ENCODE data around the gene ADARB1. TPM values are rescaled to one million over a fixed set of nuclear protein-coding genes. Genes with fewer than 3 reads are reported as not detected.

Gene ADARB1
- total and polyA plus RNA-seq, 2 of the 8 experiments (the other 6 are each of a cell fraction or from before 2014, with no cell fraction given) = 4.7 to 14.9 TPM

DNA sequence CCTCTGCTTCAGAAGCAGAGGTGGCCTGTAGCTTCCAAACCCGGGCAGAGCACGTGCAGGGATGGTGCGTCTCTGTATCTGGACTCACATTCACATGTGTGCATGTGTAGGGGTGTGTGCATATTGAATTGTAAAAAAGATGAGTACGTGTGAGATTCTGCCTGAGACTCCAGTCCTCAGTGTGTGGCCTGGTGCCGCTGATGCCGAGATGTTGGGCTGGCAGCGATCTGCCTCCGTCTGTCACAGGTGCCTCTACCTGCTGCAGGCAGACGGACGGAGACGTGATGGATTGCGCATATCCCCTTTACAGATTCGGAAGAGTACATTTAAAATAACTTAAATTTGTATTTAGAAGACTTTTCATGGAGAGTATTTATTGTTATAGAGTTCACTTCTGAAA is 53.6 kb downstream of the ADARB1 start (continued):
- TF ChIP-seq CBX5 (IDR thresholded peaks at IDR 0.05; ENCODE audit: low read depth, low read length) (no peak), SAP30 (IDR thresholded peaks at IDR 0.05; ENCODE audit: insufficient read depth, insufficient replicate concordance, low read length) (no peak), PHF8 (conservative IDR thresholded peaks at IDR 0.05; ENCODE audit: low read depth, low read length) (no peak), NRF1 (IDR thresholded peaks at IDR 0.05; ENCODE audit: low read depth, low read length) (no peak), CHD2 (IDR thresholded peaks at IDR 0.05; ENCODE audit: low read length) (no peak), POU5F1 (IDR thresholded peaks at IDR 0.05; ENCODE audit: low read depth, low read length) (no peak)

Measured in H1 (cell line).